Ovary (tissue), 10 donors: ENCODE data around the gene IRX5. TPM values are rescaled to one million over a fixed set of nuclear protein-coding genes. Genes with fewer than 3 reads are reported as not detected.
A peak's percentile ranks its signal among the peaks of the same experiment; 100 is the strongest.

Source experiments
- DNase-seq, 5 donors: peaks; one replicate each; pipeline ENCODE4 v3.0.0-alpha.2; 2019 to 2020
- H3K27ac ChIP-seq, 2 donors: fragments of 200-600 bp; one replicate each; pipeline versions ENCODE4 v1.5.1 to v1.8.0; 2019 to 2022
- H3K27me3 ChIP-seq: fragments of 200-600 bp; one replicate; pipeline ENCODE4 v1.8.0; 2022
- H3K36me3 ChIP-seq: fragments of 200-600 bp; sonication (generic); one replicate; pipeline ENCODE4 v1.5.1; 2019
- H3K4me1 ChIP-seq: one replicate; pipeline ENCODE4 v1.8.1; 2013; ENCODE audit warnings: mild to moderate bottlenecking, moderate library complexity; ENCODE audit not compliant: insufficient read depth
- H3K4me3 ChIP-seq: fragments of 200-600 bp; sonication (generic); one replicate; pipeline ENCODE4 v1.5.1; 2017
- H3K9me3 ChIP-seq, 2 donors: fragments of 200-600 bp in 1 of 2; sonication (generic) in 1 of 2; one replicate each; pipeline versions ENCODE4 v1.5.1 to v1.8.1; 2013 to 2019; ENCODE audit warnings: mild to moderate bottlenecking in 1 of 2, moderate library complexity in 1 of 2
- CTCF ChIP-seq, 3 donors: fragments of 450-650 bp in 2 of 3; fragments of 200-600 bp in 1 of 3; IDR thresholded peaks; one replicate each; pipeline versions ENCODE4 v1.5.1 to v1.8.0; 2016 to 2022; ENCODE audit warnings: antibody characterized with exemption in 3 of 3, mild to moderate bottlenecking in 1 of 3
- EP300 ChIP-seq: sonication (generic); formaldehyde crosslinking; IDR thresholded peaks from one replicate; pipeline ENCODE4 v1.6.1; 2017; ENCODE audit warnings: antibody characterized with exemption
- POLR2A ChIP-seq: fragments of 450-650 bp; IDR thresholded peaks from one replicate; pipeline ENCODE4 v1.6.1; 2017; ENCODE audit warnings: antibody characterized with exemption, mild to moderate bottlenecking, moderate library complexity
- whole genome bisulfite sequencing, 3 donors: extraction: QIAGEN DNeasy Blood & Tissue Kit in 1 of 3; methylation state at CpG; one replicate each; pipeline versions ENCODE4 v1.1.5 to v1.1.7; 2013 to 2017; 5-methylcytosine and 5-hydroxymethylcytosine counted together
- intact Hi-C, 4 donors: fragments of 100-400 bp; cut with DNase I; formaldehyde crosslinking; loops; one replicate each; pipeline versions ENCODE4 v1.11.0 to v1.15.1; 2022 to 2023
- long read RNA-seq, 3 donors: library from polyadenylated mRNA in 2 of 3; unstranded in 2 of 3; transcript quantifications; one replicate each; pipeline ENCODE4 v2.0.0 and lab custom pipeline, GENCODE V29; 2021 to 2026
- polyA plus RNA-seq, 2 donors: library from polyadenylated mRNA; stranded (reverse); fragments of 200-250 nt in 1 of 2; fragments of 350-450 nt in 1 of 2; fragmentation: Illumina TruSeq in 1 of 2; extraction: RNeasy Lipid Tissue Mini Kit (QIAGEN cat#74804) in 1 of 2; gene quantifications; one replicate each; pipeline ENCODE4 v1.2.3, GENCODE V29; 2013 to 2014
- total RNA-seq, 7 donors: library from RNA; depleted of rRNA in 2 of 7; stranded (reverse); fragments of >200 nt in 2 of 7; fragmentation: NEBNext Ultra II Directional in 3 of 7; extraction: Animal tissue kit (Norgen Biotek cat#: 25700) in 3 of 7; gene quantifications; one replicate each; pipeline versions ENCODE4 v1.1.0 to v1.2.4, GENCODE V29; 2016 to 2023
- donor health status: DM: no; HTN: no; CAD: no; lungs with moderate emphysema.
- donor health status: DM: no; HTN: no; CAD: no.
- donor health status: Bipolar disorder and iron deficiency.
- donor health status: DM: yes; HTN: yes; CAD: no.
- donor health status: DM: no; HTN: no; CAD: no.
- donor health status: DM: yes; HTN: yes; CAD: no.

Gene IRX5
- total RNA-seq (1 to 10 TPM in 1 of 7 donors, under 1 TPM in 6; 0.35 to 9.7 (median 0.60) TPM), polyA plus RNA-seq (1 to 10 TPM; 1.1 to 1.6 TPM)
- long read RNA-seq, donor 1, result 0 reads
- long read RNA-seq, donor 2, transcript IRX5-202 (3 exons, 2,401 nt), result major isoform, 11 of 43 reads
- long read RNA-seq, donor 2, partial matches to known transcripts, result 31 of 43 reads
- long read RNA-seq, donor 2, other reads (novel, unspliced or antisense), result 0 of 43 reads
- long read RNA-seq, donor 3, result 0 reads

- peak; percentile 86 to 91 (median 90) for DNase-seq
- intact Hi-C loops, result loop anchor here in 1 of 4 donors (10.0 kb wide), 1 partner anchor 645 kb away; the partner anchor contains the start of gene IRX3
- TF ChIP-seq CTCF (IDR thresholded peaks at IDR 0.05), result peak in 1 of 3 donors; percentile 27
- TF ChIP-seq POLR2A, result peak; percentile 23
- no peak for TF ChIP-seq EP300
- Histone ChIP-seq H3K4me1 (peaks cover 3% of the 10 kb centered on the region), H3K9me3 (no peaks in the 10 kb centered on the region), H3K27ac (peak within 1 kb of the TSS; percentile 39 to 80), H3K27me3 (no peaks in the 10 kb centered on the region), H3K36me3 (no peaks in the 10 kb centered on the region), H3K4me3 (peak within 1 kb of the TSS; percentile 59)
- WGBS, 3 donors, result 0 to 1% (median 1%) methylated on average over 69 to 71 of the region's 71 CpGs
Observed at GRCh38 chr16:54930005-54930868, at the start of gene IRX5. Gene IRX5, plus strand, starts transcription at chr16:54930865. Its CDS starts 334 bp downstream, at chr16:54931199.

DNA sequence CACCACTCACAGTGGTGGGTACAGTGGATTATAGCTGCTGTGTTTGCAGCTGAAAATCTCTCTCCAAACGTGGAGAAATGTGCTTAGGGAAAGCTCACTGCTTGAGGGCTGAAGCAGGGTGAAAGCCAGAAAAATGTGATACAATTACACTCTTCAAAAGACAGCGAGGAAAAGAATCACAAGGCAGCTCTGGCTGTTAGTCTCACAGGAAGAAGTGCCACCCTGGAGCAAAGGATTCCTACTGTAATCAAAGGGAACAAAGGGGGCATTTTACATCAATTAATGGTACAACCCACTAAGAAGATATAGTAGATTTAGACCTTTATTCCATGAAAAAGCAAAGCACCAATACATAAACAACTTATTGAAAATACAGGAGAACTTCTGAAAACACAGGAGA is 48.1 kb upstream of the IRX5 start:
- Histone ChIP-seq H3K4me3 (no peak overlapping the region), H3K4me1 (no peaks in the 10 kb centered on the region), H3K9me3 (peaks cover 0 to 4% of the 10 kb centered on the region in 2 donors), H3K27me3 (no peaks in the 10 kb centered on the region), H3K36me3 (no peaks in the 10 kb centered on the region), H3K27ac (no peak overlapping the region)
- intact Hi-C loops, result no loop called here
- no peak for DNase-seq
- 39 to 52% (median 46%) methylated on average over 2 of the region's 2 CpGs for WGBS, 3 donors
- TF ChIP-seq POLR2A (no peak), EP300 (no peak), CTCF (IDR thresholded peaks at IDR 0.05) (no peak)

GRCh38 chr16:54883358-54883757 is 47.3 kb upstream of the IRX5 start:
- intact Hi-C loops, result no loop called here
- H3K9me3 ChIP-seq, result peaks cover 0 to 4% of the 10 kb centered on the region in 2 donors

More at GRCh38 chr16:54883358-54883757, 47.3 kb upstream of the IRX5 start:
- DNase-seq, result no peak
- H3K27ac ChIP-seq, result no peak overlapping the region
- TF ChIP-seq POLR2A (no peak), CTCF (IDR thresholded peaks at IDR 0.05) (no peak), EP300 (no peak)
- H3K4me3 ChIP-seq, result no peak overlapping the region
- 90 to 95% (median 90%) methylated on average over 1 of the region's 1 CpG for WGBS, 3 donors
- no peaks in the 10 kb centered on the region for H3K27me3 ChIP-seq
- H3K4me1 ChIP-seq, result no peaks in the 10 kb centered on the region
- no peaks in the 10 kb centered on the region for H3K36me3 ChIP-seq
